Mammary epithelial cell (primary cell): ENCODE data around the gene GFI1B.

Source experiments
- EZH2 ChIP-seq: IDR thresholded peaks from 2 replicates; pipeline ENCODE4 v1.6.1; 2012; ENCODE audit warnings: low read length, inconsistent platforms, borderline replicate concordance
- TF ChIP-seq, protein P1 (sequence below), 2 donors: IDR thresholded peaks in 1 of 2; conservative IDR thresholded peaks in 1 of 2; 2 replicates each; pipeline ENCODE4 v1.5.1; 2011 to 2012; ENCODE audit warnings: inconsistent platforms in 2 of 2, low read length in 2 of 2, mild to moderate bottlenecking in 2 of 2, control low read depth in 1 of 2, low read depth in 1 of 2; ENCODE audit not compliant: insufficient read depth in 1 of 2; ENCODE audit errors: extremely low read depth in 1 of 2

GRCh38 chr9:132944294-132945185 is 34.0 kb upstream of the GFI1B start, which contains the start of gene TSC1:
- TF ChIP-seq, protein P1, sequence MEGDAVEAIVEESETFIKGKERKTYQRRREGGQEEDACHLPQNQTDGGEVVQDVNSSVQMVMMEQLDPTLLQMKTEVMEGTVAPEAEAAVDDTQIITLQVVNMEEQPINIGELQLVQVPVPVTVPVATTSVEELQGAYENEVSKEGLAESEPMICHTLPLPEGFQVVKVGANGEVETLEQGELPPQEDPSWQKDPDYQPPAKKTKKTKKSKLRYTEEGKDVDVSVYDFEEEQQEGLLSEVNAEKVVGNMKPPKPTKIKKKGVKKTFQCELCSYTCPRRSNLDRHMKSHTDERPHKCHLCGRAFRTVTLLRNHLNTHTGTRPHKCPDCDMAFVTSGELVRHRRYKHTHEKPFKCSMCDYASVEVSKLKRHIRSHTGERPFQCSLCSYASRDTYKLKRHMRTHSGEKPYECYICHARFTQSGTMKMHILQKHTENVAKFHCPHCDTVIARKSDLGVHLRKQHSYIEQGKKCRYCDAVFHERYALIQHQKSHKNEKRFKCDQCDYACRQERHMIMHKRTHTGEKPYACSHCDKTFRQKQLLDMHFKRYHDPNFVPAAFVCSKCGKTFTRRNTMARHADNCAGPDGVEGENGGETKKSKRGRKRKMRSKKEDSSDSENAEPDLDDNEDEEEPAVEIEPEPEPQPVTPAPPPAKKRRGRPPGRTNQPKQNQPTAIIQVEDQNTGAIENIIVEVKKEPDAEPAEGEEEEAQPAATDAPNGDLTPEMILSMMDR (conservative IDR thresholded peaks at IDR 0.05 in 1 of 2, IDR thresholded peaks at IDR 0.05 in 1 of 2; ENCODE audit: extremely low read depth in 1 of 2, insufficient read depth in 1 of 2, low read depth in 1 of 2, low read length in 2 of 2) = no peak
- no peak for TF ChIP-seq EZH2
